GM10847 (cell line): ENCODE results near the gene ARSA.
A peak's percentile ranks its signal among the peaks of the same experiment; 100 is the strongest.

Experiments used
- POLR2A ChIP-seq: IDR thresholded peaks from 2 replicates; pipeline ENCODE4 v1.6.1; 2011; ENCODE audit not compliant: insufficient read length; ENCODE audit errors: extremely low read depth

Gene ARSA

GRCh38 chr22:50599816-50600455, 28.0 kb downstream of the ARSA start:
- no peak for TF ChIP-seq POLR2A

- no peak for TF ChIP-seq POLR2A
Measured at GRCh38 chr22:50597097-50597496, 30.9 kb downstream of the ARSA start.

- no peak for TF ChIP-seq POLR2A
Measured at GRCh38 chr22:50595189-50595588, 32.8 kb downstream of the ARSA start.

GRCh38 chr22:50587407-50587806, 40.5 kb downstream of the ARSA start:
- TF ChIP-seq POLR2A: no peak

- no peak for TF ChIP-seq POLR2A
Measured at GRCh38 chr22:50586416-50586815, 41.5 kb downstream of the ARSA start.

- no peak for TF ChIP-seq POLR2A
Measured at GRCh38 chr22:50585781-50586180, 42.2 kb downstream of the ARSA start.

GRCh38 chr22:50585238-50585637, 42.7 kb downstream of the ARSA start:
- no peak for TF ChIP-seq POLR2A

- TF ChIP-seq POLR2A: no peak
Measured at GRCh38 chr22:50584106-50585096, 43.6 kb downstream of the ARSA start.

- TF ChIP-seq POLR2A: no peak
Measured at GRCh38 chr22:50583294-50583861, 44.6 kb downstream of the ARSA start.

GRCh38 chr22:50582493-50583293, 45.3 kb downstream of the ARSA start, which contains the start of gene CHKB:
CHKB (minus strand) TSS chr22:50582849; CDS start chr22:50582781, 68 bp downstream.
- TF ChIP-seq POLR2A: peak; percentile 77

GRCh38 chr22:50581950-50582492, 45.9 kb downstream of the ARSA start:
- TF ChIP-seq POLR2A: no peak

- TF ChIP-seq POLR2A: no peak
Measured at GRCh38 chr22:50581031-50581949, 46.7 kb downstream of the ARSA start.

GRCh38 chr22:50579752-50580151, 48.2 kb downstream of the ARSA start:
- no peak for TF ChIP-seq POLR2A
